HG03520 (cell line): ENCODE measurements around the gene VAV3.

ENCODE experiments used
- ATAC-seq: cut with Tn5 transposase; IDR thresholded peaks from one replicate; pipeline ENCODE4 v1.9.1; 2021; ENCODE audit warnings: mild to moderate bottlenecking, moderate library complexity; ENCODE audit not compliant: unreplicated experiment

VAV3 gene

GRCh38 chr1:107691540-107691939 lies 273.4 kb downstream of the VAV3 start:
- no peak for ATAC-seq

DNA sequence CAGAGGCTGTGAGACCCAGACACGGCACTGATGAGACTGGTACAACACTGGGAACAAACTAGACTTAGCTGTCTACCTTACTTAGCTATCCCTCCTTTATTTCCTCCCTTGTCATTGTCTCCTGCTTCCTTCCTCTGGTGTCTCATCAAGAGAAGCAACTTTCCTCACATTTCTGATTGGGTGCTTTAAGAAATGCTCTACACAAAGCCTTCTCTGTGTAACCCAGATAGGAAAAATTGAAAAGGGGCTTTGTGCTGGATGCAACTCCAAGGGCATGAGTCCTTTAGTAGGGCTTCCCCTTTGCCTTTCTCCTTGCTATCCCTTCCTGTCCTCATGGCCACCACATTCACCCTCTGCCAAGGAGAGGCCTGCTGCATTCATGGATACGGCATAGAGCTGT lies 274.5 kb downstream of the VAV3 start:
- no peak for ATAC-seq

DNA sequence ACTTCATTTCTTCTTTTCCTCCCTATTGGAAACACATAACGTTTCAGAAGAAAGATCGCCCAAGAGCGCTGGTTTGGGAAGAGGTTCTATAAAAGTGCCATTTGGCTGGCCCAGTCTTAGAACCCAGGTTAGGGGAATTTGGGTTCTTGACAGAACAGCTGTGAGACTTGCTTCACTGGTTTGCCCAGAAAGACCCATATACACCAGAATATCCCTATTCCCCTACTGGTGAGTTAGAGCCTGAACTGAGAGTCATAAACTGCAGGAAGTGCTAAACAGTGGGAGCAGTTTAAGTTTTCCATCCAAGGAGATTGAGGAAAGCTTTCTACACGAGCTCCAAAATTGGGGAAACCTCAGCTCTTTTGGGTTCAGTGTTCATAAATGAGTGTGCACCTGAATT lies 275.2 kb downstream of the VAV3 start:
- ATAC-seq: no peak

- no peak for ATAC-seq
Measured at GRCh38 chr1:107689159-107689558, 275.8 kb downstream of the VAV3 start.

DNA sequence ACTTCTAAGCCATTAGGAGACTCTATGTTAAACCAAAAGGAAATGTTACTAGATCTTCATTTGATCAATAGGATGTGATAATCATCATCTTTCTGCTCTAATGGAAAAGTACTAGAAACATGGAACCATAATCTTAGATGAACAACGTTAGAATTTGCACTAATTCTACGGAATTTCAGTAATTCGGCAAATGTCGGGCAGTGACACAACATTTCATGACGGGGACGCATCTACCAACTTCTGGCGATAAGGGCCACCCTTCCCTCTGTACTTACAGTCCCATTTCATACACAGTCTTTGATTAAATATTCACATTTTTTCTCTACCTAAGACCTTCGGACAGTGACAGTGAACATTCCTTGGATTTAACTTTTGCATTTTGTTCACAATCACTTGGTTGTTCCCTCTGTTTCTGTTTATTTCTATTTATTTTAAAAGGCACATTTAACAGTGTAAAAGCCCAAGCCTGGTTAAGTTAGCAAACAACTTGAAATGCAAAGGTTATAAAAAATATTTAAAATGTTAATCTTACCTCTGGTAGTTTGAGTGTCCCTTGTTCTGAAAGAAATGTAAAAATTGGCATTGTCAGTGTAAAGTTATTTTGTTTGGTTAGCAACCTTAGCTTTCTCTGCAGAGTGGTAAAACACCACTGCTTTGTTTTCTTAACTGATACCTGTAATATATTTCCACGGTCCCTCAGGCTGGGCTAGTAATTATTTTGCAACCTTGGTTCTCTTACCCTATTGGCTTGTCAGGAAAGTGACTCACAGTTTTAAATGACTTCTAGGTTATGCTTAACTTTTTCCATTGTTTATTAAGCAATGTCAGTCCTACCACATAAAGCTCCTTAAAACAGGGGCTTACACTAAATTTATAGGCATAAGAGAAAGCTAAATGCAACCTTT lies 276.9 kb downstream of the VAV3 start:
- no peak for ATAC-seq

- no peak for ATAC-seq
Measured at GRCh38 chr1:107683683-107684082, 281.3 kb downstream of the VAV3 start.

DNA sequence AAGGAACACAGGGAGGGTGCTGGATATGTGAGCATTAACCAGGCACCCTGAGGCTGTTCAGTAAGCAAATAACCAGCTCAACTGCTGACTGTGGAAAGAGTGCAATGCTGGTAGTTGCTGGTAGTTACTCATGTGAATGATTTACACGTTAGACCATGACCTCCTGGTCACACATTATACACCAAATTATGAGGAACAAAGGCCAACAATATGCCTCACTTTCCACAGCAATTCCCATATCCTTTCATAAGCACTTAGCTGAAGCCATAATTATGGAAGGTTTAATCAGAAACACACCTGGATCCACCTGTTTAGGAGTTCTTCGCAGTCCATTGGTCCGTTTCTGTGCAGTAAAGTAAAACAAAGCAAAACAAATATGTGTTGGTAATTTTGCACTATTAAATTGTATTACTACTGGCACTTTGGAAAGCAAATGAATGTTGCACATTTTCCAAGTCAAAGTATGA lies 281.8 kb downstream of the VAV3 start:
- no peak for ATAC-seq

- ATAC-seq: no peak
Measured at GRCh38 chr1:107682467-107682866, 282.5 kb downstream of the VAV3 start.

DNA sequence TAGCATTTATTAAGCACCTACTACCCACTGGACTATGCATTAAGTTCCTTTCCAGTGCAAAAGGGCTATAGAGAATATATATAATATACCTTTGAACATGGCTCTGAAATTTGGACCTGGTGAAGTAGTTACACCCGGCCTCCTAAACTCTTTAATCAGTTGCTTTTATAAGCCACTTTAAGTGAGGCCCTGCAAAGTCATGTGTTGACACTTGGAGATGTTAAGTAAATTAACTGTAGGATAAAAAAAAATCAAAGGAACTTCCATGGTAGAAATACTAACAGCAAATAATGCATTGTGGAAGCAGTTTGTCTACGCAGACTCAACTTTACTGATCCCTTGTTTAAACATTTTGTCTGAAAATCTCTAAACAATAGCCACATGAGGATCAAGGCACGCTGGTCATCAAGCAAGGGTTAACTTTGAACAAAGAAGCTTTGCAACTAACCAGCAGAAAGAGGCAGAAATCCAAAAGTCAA lies 283.9 kb downstream of the VAV3 start:
- ATAC-seq: no peak

DNA sequence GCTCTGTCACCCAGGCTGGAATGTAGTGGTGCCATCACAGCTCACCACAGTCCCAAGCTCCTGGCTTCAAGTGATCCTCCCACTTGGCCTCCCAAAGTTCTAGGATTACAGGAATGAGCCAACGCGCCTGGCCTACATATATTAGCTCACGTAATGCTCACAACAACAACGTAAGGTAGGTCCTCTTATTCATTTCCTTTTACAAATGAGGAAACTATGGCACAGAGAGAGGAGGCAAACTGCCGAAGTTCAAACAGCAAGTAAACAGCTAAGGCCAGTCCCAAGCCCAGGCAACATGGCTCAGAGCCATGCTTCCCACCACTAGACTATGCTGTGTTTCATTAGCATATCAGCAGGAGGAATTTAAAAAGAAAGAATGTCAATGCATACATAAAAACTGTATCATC lies 284.4 kb downstream of the VAV3 start:
- no peak for ATAC-seq

DNA sequence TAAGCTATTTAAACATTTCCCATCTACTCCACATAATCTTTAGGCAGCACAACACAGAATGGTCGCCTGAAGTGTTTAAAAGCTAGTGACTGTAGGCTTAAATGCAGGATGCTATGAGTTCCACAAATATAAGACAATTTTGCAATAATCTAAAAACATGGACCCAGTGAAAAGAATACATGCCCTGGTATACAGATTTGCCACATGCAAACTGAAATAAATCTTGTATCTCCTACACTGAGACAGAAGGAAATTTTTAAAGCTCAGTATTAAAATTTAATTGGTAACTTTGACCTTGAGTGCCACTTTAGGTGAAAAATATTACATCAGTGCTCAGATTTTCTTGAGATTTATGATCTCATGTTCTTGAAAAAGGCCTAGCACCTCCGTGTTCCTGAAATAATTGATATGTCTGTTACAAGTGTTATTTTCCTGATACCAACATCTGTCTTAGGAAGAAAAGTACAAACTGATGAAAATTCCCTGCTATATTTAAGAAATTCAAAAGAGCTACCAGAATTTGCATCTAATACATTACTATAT lies 285.5 kb downstream of the VAV3 start:
- no peak for ATAC-seq

DNA sequence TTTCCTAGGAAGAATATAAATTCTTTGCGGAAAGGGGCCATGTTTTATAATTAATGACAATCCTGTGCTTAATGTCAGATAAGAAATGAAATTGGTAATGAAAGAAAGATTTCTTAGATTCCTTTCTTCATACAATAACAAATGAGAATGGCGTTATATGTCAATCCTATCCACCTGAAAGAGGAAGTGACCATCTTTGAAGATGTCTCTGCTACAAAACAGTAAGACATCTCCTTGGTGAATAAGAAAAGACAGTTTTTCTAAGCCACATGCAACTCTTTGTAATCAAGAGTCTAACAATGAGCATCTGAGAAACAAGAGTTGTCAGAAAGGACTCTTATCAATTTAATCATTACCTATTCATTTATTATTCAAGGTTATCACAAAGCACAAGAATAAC lies 286.0 kb downstream of the VAV3 start:
- ATAC-seq: no peak

DNA sequence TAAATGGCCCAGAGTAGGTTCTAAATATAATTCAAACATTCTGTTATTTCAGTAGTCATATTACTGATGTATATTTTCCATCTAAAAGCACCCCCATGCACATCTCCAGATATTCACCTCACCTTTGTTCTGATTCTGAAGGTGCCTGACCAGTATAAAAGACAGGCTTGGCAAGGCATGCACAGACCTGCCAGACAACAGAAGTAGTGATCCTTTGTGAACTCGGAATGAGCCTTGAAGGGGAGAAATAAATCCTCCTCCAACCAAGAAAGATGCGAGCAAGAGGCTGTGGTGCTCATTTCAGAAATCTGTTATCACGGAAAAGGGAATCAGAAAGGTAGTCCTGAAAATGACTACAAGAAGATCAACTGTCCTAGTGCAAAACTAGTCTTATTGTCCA lies 287.3 kb downstream of the VAV3 start:
- no peak for ATAC-seq

DNA sequence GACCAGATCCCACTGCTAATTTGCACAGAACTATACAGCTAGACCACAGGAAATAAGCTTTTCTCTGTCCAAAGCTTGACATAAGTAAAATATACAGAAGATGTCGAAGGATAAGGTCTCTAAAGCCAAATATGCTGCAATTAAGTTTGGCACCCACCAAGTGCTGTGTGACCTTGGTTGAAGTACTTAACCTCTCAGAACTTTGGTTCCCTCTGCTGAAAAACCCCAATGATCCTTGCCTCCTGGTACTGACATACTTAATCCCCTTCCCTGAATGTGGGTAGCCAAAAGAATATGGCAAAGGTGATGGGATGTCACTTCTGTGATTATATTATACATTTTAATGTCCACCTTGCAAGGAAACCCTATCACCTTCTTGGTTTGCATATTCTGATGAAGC lies 290.5 kb downstream of the VAV3 start:
- no peak for ATAC-seq

- ATAC-seq: no peak
Measured at GRCh38 chr1:107673006-107673405, 292.0 kb downstream of the VAV3 start.

GRCh38 chr1:107670397-107671040 lies 294.5 kb downstream of the VAV3 start:
- no peak for ATAC-seq

DNA sequence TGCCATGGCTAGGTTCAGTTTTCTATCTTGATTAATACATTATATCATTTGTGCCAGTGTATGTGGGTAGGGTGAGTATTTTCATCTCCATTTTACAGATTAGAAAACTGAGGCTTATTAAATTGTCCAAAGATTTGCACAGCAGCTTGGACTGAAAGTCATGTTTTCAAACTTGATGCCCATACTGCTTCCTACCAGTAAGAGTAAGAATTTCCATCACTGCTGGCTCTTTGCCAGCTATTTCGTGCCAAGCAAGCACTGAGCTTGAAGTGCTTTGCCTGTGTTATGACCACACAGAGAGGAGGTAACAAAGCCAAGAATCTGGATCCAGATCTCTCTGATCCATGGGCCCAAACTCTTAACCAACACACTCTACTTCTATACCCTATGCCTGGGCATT lies 295.0 kb downstream of the VAV3 start:
- no peak for ATAC-seq

DNA sequence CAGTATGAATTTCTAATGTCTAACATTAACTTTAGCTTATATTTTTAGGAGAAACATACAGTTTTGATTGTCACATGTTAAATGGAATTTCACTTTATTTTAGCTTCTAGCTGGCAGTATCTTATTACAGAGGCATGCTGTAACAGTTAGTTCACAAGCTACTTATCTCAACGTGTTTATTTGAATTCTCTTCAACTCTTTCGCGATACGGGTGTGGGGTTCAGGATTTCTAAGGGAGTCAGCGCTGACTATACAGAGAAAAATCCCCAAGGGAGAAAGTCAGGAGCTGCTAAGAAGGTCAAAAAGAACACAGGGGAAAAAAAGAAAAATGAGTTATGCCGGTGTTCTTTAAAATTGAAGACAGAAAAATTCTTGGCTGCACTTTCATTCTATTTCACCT lies 296.2 kb downstream of the VAV3 start:
- ATAC-seq: no peak

DNA sequence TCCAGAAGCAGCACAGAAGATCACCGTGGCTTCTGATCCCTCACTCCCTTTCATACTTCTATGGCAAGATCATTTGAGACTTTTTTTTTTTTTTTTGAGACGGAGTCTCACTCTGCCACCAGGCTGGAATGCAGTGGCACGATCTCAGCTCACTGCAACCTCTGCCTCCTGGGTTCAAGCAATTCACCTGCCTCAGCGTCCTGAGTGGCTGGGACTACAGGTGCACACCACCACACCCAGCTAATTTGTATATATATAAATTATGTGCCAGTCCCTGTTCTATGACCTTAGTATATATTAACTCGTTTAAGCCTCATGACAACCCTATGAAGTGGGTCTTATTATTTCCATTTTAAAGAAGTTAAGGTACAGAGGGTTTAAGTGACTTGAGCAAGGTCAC lies 298.5 kb downstream of the VAV3 start:
- ATAC-seq: no peak

- no peak for ATAC-seq
Measured at GRCh38 chr1:107664982-107665925, 299.7 kb downstream of the VAV3 start.

DNA sequence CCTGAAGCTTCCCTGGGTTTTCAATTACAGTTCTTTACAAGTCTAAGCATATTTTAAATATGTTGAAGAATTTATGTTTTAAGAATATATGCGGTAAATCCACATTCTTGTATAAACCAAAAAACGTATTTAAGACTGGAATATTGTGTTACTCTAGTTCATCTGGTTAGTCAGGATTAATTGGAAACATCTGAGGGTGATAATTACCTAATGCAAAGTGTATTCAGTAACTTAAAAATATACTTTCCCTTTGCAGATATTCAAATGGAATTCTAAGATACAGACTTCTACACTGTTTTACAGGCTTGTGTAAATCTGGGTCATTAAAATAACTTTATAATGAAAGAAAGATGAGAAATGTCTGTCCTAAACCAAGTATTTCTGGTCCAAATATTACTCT lies 302.0 kb downstream of the VAV3 start:
- ATAC-seq: no peak
